Calu3 (cell line): ENCODE data around the gene LNX2. TPM values are rescaled to one million over a fixed set of nuclear protein-coding genes. Genes with fewer than 3 reads are reported as not detected.

ENCODE experiments used
- BruUV-seq: library from RNA; stranded (reverse); fragments of 400-500 nt; replicated peaks from 2 replicates; lab custom pipeline; 2021; lab: Mats Ljungman, UMichigan
- CTCF ChIA-PET: fragments of 300-600 bp; sonication (Branson Sonifier 250); formaldehyde crosslinking; loops from one replicate; lab custom pipeline; 2022; ENCODE audit warnings: antibody characterized with exemption; lab: Charles Lee
- DNase-seq: peaks from one replicate; pipeline ENCODE4 v3.0.0; 2022
- H3K27ac Mint-ChIP-seq: one replicate; pipeline ENCODE4 v1.8.0; 2022; ENCODE audit warnings: mixed read lengths; ENCODE audit not compliant: unreplicated experiment
- H3K27me3 Mint-ChIP-seq: one replicate; pipeline ENCODE4 v1.8.0; 2022; ENCODE audit warnings: mixed read lengths; ENCODE audit not compliant: unreplicated experiment
- H3K36me3 Mint-ChIP-seq: one replicate; pipeline ENCODE4 v1.8.0; 2022; ENCODE audit warnings: mild to moderate bottlenecking, moderate library complexity, mixed read lengths; ENCODE audit not compliant: insufficient read depth, unreplicated experiment
- H3K4me1 Mint-ChIP-seq: one replicate; pipeline ENCODE4 v1.8.0; 2022; ENCODE audit warnings: mild to moderate bottlenecking, low read depth, mixed read lengths; ENCODE audit not compliant: unreplicated experiment
- H3K4me3 Mint-ChIP-seq: one replicate; pipeline ENCODE4 v1.8.0; 2022; ENCODE audit warnings: mild to moderate bottlenecking, low read depth, moderate library complexity, mixed read lengths; ENCODE audit not compliant: unreplicated experiment
- H3K9me3 Mint-ChIP-seq: one replicate; pipeline ENCODE4 v1.8.0; 2022; ENCODE audit warnings: low read depth, mixed read lengths; ENCODE audit not compliant: unreplicated experiment
- CTCF ChIP-seq: fragments of 200-600 bp; IDR thresholded peaks from one replicate; pipeline ENCODE4 v1.8.0; 2022; ENCODE audit warnings: antibody characterized with exemption; ENCODE audit not compliant: unreplicated experiment
- intact Hi-C: fragments of 100-400 bp; cut with micrococcal nuclease; formaldehyde crosslinking; loops from one replicate; pipeline ENCODE4 v1.10.0; 2022; ENCODE audit not compliant: unreplicated experiment
- total RNA-seq: library from RNA; stranded (reverse); gene quantifications from 2 replicates; pipeline ENCODE4 v1.2.3, GENCODE V29; 2022

The LNX2 gene
- total RNA-seq, 1 experiment from 2014 or later = 11.0 TPM

- H3K4me3 Mint-ChIP-seq = no peak overlapping the region
- TF ChIP-seq CTCF = no peak
These were observed 17.7 kb upstream of the LNX2 start for GRCh38 chr13:27638001-27638400.

GRCh38 chr13:27637289-27637626, 16.9 kb upstream of the LNX2 start:
- Mint-ChIP-seq H3K27ac (no peak overlapping the region), H3K9me3 (no peaks in the 10 kb centered on the region), H3K36me3 (no peaks in the 10 kb centered on the region), H3K27me3 (no peaks in the 10 kb centered on the region), H3K4me3 (no peak overlapping the region), H3K4me1 (peaks cover 4% of the 10 kb centered on the region)
- no peak for TF ChIP-seq CTCF
- CTCF ChIA-PET = no interaction called here
- intact Hi-C loops = no loop called here
- no TSS peak for BruUV-seq
- DNase-seq = no peak

More at GRCh38 chr13:27638001-27638400, 17.7 kb upstream of the LNX2 start:
- intact Hi-C loops = no loop called here
- CTCF ChIA-PET = interaction anchor here (0.5 kb wide), 1 partner anchor 40 kb away, joined by 4 read pairs; no protein-coding TSS in a partner anchor
- no peaks in the 10 kb centered on the region for H3K9me3 Mint-ChIP-seq
- H3K27me3 Mint-ChIP-seq = no peaks in the 10 kb centered on the region
- DNase-seq = no peak
- no peak overlapping the region for H3K27ac Mint-ChIP-seq
- H3K4me1 Mint-ChIP-seq = peaks cover 11% of the 10 kb centered on the region
- H3K36me3 Mint-ChIP-seq = no peaks in the 10 kb centered on the region
- no TSS peak for BruUV-seq

- no peak for TF ChIP-seq CTCF
- H3K4me3 Mint-ChIP-seq = no peak overlapping the region
- BruUV-seq = no TSS peak
- H3K9me3 Mint-ChIP-seq = no peaks in the 10 kb centered on the region
- H3K27ac Mint-ChIP-seq = no peak overlapping the region
- H3K36me3 Mint-ChIP-seq = no peaks in the 10 kb centered on the region
- DNase-seq = no peak
- no peaks in the 10 kb centered on the region for H3K27me3 Mint-ChIP-seq
- intact Hi-C loops = no loop called here
- H3K4me1 Mint-ChIP-seq = no peaks in the 10 kb centered on the region
- CTCF ChIA-PET = no interaction called here
These were observed 16.4 kb upstream of the LNX2 start for GRCh38 chr13:27636589-27637288.

- H3K4me1 Mint-ChIP-seq = no peaks in the 10 kb centered on the region
- H3K4me3 Mint-ChIP-seq = no peak overlapping the region
- no TSS peak for BruUV-seq
- intact Hi-C loops = no loop called here
- TF ChIP-seq CTCF = no peak
- H3K36me3 Mint-ChIP-seq = no peaks in the 10 kb centered on the region
- no peaks in the 10 kb centered on the region for H3K27me3 Mint-ChIP-seq
- CTCF ChIA-PET = no interaction called here
- no peaks in the 10 kb centered on the region for H3K9me3 Mint-ChIP-seq
- DNase-seq = no peak
- no peak overlapping the region for H3K27ac Mint-ChIP-seq
These were observed 14.9 kb upstream of the LNX2 start for GRCh38 chr13:27635266-27635665.
